HG02623 (cell line): ENCODE results near the gene ACO2.

Experiments
- ATAC-seq: cut with Tn5 transposase; IDR thresholded peaks from one replicate; pipeline ENCODE4 v1.9.1; 2021; ENCODE audit warnings: moderate library complexity; ENCODE audit not compliant: unreplicated experiment

The ACO2 gene

GRCh38 chr22:41517172-41518047 lies 48.5 kb downstream of the ACO2 start:
- no peak for ATAC-seq

GRCh38 chr22:41518048-41518347 lies 49.1 kb downstream of the ACO2 start:
- ATAC-seq, result no peak

- no peak for ATAC-seq
These were observed 52.2 kb downstream of the ACO2 start for GRCh38 chr22:41521126-41521525.

GRCh38 chr22:41522813-41523212 lies 53.9 kb downstream of the ACO2 start:
- no peak for ATAC-seq

GRCh38 chr22:41523464-41524221 lies 54.7 kb downstream of the ACO2 start:
- ATAC-seq, result no peak

DNA sequence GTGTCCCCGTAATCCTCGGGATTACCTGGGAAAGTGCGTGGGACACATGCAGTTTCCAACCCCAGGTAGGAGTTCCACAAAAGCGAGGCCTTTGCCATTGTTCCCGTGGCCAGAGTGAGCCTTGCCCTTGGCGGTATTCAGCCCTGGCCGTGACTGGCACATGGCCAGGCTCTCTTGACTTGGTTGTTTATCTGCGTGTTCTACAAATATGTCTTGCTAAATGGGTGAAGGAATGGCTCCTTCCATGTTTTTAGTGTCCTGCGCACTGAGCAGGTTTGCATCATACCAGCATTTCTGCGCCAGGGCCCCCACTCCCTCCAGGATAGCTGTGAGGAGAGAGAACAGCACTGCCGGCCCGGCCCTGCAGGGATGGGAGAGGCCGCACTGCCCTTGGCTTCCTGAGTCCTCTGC lies 55.3 kb downstream of the ACO2 start:
- no peak for ATAC-seq

DNA sequence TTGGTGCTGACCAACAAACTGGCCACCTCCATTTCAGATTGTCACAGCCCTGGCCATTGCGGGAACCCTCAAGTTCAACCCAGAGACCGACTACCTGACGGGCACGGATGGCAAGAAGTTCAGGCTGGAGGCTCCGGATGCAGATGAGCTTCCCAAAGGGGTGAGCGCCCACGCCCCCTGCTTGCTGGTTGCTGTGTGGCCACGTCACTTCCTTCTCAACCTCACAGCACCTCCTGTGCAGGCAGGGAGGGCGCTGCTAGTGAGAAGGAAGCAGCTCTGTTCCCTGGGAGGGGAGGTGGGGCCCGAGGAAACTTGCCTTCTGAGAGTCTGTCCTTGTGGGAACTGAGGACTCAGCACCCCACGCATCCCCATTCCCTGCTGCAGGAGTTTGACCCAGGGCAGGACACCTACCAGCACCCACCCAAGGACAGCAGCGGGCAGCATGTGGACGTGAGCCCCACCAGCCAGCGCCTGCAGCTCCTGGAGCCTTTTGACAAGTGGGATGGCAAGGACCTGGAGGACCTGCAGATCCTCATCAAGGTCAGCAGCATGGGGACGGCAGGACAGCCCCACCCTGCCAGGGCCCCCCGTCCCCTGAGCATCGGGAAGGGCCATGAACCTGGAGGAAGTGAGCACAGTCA lies 56.0 kb downstream of the ACO2 start:
- ATAC-seq, result no peak

DNA sequence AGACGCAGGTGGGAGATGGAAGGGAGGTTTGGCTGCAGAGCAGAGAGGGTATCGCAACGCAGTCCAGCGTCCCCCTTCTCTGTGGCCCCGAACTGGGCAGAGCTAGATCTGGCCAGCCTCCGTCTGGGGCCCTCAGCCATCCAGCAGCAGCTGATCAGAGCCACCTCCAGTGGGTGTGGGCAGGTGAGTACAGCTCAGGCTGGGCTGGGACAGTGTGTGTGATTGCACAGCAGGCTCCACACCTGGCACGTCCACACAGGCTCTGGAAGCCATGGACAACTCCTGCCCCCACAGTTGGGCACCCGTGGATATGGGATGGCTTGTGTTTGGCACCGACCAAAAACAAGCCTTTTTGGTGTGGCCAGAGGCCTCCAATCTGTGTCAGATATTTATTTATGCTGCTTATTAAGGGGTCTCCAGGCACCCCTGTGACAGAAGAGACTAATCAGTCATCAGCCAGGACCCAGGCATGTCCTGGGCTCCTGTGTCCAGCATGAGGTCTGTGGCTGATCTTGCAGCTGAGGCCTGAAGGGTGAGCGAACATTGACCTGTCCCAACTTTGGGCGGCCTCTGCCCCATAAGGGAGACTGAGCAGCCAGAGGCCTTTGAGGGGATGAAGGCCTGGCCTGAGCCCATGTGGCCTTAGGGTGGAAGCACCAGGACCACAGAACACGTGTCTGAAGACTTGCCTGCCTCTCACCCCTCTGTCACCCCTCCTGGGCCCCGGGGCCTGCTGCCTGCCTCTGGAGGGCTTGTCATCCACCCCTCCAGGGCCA lies 56.7 kb downstream of the ACO2 start:
- ATAC-seq, result no peak

GRCh38 chr22:41526226-41526829 lies 57.4 kb downstream of the ACO2 start:
- ATAC-seq, result no peak

DNA sequence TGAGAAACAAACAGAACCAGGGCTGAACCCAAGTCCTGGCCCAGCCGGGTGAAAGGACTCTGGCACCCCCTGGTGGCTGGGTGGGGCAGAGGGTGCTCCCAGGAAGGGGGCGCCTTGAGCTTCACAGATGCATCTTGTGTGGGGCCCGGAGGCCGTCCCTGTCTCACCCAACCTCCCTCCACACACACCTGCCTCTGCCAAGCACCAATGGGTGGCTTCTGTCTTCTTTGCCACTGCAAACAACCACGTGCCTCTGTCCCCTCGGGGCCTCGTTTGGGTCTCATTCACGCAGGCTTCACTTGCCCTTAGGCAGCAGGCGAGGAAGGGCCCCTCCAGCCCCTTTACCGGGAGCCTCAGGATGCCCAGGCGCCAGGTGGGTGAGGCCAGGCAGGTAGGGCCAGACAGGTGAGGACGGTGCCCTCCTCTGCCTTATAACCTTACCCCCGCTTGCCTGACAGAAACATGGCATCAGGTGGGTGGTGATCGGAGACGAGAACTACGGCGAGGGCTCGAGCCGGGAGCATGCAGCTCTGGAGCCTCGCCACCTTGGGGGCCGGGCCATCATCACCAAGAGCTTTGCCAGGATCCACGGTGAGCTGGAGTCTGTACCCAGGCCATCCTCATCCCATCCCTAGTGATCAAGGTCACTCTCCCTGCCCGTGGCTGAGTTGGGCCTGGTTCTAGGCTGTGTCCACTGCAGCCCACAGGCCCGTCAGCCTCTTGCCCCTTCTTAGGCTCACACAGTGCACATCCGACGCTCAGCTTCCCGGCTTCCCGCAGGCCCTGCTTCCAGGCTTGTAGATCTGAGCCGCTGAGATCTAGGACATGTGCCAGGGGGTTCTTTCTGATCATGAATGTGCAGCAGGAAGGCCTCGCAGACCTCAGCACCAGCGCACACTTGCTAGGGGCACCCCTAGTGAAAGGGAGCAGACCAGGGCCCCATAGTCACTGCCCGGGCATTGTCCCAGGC lies 58.2 kb downstream of the ACO2 start:
- no peak for ATAC-seq

- ATAC-seq, result no peak
These were observed 59.3 kb downstream of the ACO2 start for GRCh38 chr22:41528132-41528766.

DNA sequence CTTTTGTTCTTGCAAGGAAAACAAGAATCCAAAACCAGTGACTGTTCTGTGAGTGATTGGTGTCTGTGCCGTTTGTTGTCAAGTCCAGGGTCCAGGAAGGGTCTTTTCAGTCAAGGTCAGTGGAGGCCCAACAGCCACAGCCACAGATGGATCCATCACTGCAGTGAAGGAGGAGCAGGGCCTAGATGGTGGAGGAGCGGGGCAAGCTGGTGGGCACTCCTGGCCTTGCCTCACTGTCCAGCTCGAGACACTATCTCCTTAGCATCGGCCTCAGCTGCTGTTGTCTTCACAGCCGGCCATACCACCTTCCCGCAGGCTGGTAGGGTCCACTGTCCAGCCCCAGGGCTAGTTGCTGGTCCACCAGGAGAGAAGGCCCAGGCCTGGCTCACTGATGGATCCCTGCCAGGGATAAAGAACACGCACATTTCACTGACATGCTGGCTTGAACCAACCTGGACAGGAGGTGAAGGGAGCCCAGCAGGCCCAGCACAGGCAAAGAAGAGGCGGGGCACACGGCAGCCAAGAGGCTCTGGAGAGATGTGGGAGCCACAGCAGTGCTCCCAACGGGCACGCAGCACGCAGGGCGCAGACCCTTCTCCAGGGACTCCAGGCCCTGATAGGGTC lies 60.1 kb downstream of the ACO2 start:
- no peak for ATAC-seq

GRCh38 chr22:41530890-41531714 lies 62.2 kb downstream of the ACO2 start:
- no peak for ATAC-seq

DNA sequence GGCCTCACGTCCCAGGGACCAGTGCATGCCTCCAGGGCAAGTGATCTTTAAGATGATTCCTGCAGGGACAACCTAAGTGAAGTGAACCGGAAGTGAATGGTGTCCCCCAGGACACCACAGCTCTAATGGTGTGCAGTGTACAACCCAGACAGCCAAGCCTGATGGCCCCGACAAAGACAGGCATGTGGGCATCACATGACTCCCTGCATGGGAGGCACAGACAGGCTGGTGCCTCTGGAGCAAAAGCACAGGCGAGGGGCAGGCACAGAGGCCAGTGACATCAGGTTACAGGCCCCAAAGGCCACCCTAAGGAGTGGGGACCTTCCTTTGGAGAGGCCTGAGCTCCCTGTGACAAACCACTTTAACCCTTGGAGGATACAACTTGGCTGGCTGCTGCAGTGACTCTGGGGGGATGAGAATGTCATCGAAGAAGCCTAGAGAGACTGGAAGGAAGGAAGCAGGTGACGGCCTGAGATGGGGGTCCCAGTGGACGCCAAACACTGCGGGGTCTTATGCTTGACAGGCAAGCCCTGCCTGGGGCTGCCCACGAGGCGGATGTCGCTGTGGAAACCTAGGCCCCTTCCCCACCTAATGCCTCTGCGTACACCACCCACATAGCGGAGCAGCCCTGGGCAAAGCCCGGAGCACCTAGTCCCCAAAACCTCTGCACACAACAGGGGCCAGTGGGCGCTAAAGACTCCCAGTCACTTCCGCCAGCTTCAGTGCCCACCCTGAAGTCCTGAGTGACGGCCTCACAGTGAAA lies 63.0 kb downstream of the ACO2 start:
- no peak for ATAC-seq

DNA sequence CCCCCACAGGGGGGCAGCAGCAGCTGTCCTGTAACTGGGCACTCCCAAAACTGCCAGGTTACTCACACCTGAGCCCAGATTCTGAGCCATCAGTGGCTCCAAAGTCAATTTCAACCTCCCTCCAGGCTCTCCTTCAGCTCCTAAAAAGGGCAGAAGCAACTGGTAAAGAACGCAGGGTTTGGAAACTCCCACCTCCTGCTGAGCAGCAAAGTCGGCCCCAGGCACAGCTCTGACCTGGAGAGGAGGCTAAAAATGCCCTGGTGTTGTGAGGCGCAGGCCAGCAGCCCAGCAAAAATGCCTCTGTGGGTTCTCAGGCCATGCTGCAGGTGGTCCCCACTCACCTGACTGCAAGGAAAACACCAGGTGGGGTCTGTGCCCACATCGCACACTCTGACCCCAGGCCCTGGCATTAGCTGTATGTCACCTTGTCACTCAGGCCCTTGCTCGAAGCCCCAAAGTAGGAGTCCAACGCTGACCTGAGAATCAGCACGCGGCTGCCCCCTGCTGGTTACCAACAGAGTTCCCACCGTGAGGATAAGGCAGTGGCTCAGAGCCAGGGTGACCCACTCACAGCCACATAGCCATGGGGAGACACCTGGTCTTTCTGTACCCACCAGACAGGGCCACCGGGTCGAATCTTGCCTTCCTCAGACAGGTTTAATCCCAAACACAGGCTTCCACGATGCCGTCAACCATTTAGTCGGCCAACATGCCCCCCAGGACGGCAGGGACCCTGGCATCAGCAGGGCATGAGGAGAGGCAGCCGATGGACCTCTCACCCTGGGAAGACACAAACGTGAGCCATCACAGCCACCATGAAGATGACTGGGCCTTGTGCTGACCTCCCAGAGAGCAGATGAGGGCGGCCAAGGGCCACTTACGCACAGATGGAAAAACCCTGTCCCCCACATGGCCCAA lies 64.2 kb downstream of the ACO2 start:
- no peak for ATAC-seq

- ATAC-seq, result no peak
These were observed 65.3 kb downstream of the ACO2 start for GRCh38 chr22:41534219-41534618.
